ENCODE data around the gene FAM217B. TPM values are rescaled to one million over a fixed set of nuclear protein-coding genes. Genes with fewer than 3 reads are reported as not detected.

Gene FAM217B
- total RNA-seq, 4 donors from 2014 or later: 7.9 to 18.5 (median 17.4) TPM

DNA sequence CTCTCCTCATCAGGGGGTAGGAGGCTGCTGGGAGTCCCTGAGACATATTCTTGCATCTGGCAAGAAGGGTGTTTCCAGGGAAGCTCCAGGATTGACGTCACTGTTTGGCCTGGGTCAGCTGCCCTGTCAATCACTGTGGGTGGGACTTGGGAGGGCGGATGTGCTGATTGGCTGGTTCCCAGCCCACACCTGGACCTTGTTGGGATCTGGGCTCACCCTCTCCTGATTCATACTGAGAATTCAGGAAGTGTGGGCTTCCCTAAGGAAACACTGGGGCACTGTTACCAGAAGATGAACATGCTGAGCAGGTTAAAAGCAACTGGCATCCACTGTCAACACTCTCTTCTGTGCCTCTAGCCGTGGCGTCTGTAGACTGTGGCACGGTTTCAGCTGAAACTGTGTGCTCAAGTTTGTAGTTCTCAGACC is 54.5 kb downstream of the FAM217B start:
- Histone ChIP-seq H3K27me3 (no peaks in the 10 kb centered on the region), H3K4me1 (no peaks in the 10 kb centered on the region), H3K9me3 (no peaks in the 10 kb centered on the region), H3K27ac (no peak overlapping the region), H3K4me3 (no peak overlapping the region), H3K36me3 (no peaks in the 10 kb centered on the region)
- DNase-seq: no peak
- TF ChIP-seq POLR2A (IDR thresholded peaks at IDR 0.05): no peak
- TF ChIP-seq, protein P1, sequence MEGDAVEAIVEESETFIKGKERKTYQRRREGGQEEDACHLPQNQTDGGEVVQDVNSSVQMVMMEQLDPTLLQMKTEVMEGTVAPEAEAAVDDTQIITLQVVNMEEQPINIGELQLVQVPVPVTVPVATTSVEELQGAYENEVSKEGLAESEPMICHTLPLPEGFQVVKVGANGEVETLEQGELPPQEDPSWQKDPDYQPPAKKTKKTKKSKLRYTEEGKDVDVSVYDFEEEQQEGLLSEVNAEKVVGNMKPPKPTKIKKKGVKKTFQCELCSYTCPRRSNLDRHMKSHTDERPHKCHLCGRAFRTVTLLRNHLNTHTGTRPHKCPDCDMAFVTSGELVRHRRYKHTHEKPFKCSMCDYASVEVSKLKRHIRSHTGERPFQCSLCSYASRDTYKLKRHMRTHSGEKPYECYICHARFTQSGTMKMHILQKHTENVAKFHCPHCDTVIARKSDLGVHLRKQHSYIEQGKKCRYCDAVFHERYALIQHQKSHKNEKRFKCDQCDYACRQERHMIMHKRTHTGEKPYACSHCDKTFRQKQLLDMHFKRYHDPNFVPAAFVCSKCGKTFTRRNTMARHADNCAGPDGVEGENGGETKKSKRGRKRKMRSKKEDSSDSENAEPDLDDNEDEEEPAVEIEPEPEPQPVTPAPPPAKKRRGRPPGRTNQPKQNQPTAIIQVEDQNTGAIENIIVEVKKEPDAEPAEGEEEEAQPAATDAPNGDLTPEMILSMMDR (IDR thresholded peaks at IDR 0.05): no peak

DNA sequence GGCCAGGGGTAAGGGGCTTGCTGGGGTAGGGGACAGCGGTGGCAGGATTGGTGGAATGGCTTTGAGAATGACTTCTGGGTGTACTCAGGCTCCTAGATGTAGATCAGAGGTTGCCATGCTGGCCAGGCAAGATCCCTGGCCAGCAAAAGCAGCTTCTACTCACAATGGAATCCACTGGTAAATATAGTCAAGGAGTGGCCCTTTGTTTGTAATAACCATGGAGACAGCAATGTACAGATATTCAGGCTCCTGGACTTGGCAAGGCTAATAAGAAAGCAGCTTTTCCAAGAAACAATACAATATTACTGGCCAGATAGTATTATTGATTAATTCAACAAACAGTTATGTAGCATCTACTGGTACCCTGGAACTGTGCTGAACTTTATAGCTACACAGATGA is 55.9 kb downstream of the FAM217B start:
- no peaks in the 10 kb centered on the region for H3K9me3 ChIP-seq
- H3K27ac ChIP-seq: no peak overlapping the region
- TF ChIP-seq POLR2A (IDR thresholded peaks at IDR 0.05): no peak
- TF ChIP-seq, protein P1 (IDR thresholded peaks at IDR 0.05): no peak
- no peak for DNase-seq
- H3K27me3 ChIP-seq: no peaks in the 10 kb centered on the region
- H3K4me1 ChIP-seq: no peaks in the 10 kb centered on the region
- H3K4me3 ChIP-seq: no peak overlapping the region
- H3K36me3 ChIP-seq: no peaks in the 10 kb centered on the region

DNA sequence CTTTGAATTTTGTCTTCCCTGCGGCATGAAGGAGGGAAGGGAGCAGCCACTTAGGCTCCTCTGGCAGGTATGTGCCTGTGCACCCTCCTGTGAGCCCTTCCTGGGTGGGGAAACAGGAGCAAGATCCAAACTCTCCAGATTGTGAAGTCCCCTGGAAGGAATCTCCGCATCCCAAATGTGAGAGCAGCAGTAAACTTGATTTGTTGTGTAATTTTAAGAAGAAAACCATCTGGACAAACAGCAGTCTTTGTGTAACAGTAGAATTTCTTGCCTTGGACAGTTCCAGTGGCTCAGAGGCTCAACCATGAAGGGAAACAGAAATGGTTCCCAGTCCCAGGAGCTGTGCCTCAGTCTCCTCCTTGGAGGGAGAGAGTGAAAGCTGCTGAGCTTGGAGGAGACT is 57.7 kb downstream of the FAM217B start:
- Histone ChIP-seq H3K27ac (no peak overlapping the region), H3K4me3 (no peak overlapping the region), H3K27me3 (no peaks in the 10 kb centered on the region), H3K9me3 (no peaks in the 10 kb centered on the region), H3K36me3 (no peaks in the 10 kb centered on the region), H3K4me1 (no peaks in the 10 kb centered on the region)
- DNase-seq: no peak
- no peak for TF ChIP-seq POLR2A (IDR thresholded peaks at IDR 0.05)
- TF ChIP-seq, protein P1 (IDR thresholded peaks at IDR 0.05): no peak

Other genes with a start within 250 kb of the FAM217B start
- 10 to 100 TPM in 1 of 4 donors, 1 to 10 TPM in 3; 2.0 to 35.5 (median 2.7) TPM for gene SYCP2, start 6.8 kb upstream of the FAM217B start, total RNA-seq
- 10 to 100 TPM in 2 of 4 donors, 1 to 10 TPM in 2; 2.5 to 14.2 (median 9.0) TPM for gene PPP1R3D, start 84 bp upstream of the FAM217B start, total RNA-seq
- gene CDH26, start 18.0 kb downstream of the FAM217B start, total RNA-seq: 1 to 10 TPM in 3 of 4 donors, under 1 TPM in 1; 0.88 to 9.8 (median 2.1) TPM

Measured in Peyer's patch (tissue), 4 donors.